GM19099 (cell line): ENCODE results near the gene BMS1.

ENCODE experiments used
- POLR2A ChIP-seq: IDR thresholded peaks from 3 replicates; pipeline ENCODE4 v1.6.1; 2011; ENCODE audit warnings: low read depth; ENCODE audit not compliant: insufficient read length; ENCODE audit errors: extremely low read depth

BMS1 gene

GRCh38 chr10:42769173-42769572 is 13.4 kb upstream of the BMS1 start:
- no peak for TF ChIP-seq POLR2A

GRCh38 chr10:42769673-42770072 is 12.9 kb upstream of the BMS1 start:
- TF ChIP-seq POLR2A, result no peak

GRCh38 chr10:42776681-42777080 is 5.9 kb upstream of the BMS1 start:
- TF ChIP-seq POLR2A, result no peak

GRCh38 chr10:42780456-42780855 is 2.1 kb upstream of the BMS1 start:
- no peak for TF ChIP-seq POLR2A

- TF ChIP-seq POLR2A, result no peak
Observed at GRCh38 chr10:42781893-42782445, 626 bp upstream of the BMS1 start.

- TF ChIP-seq POLR2A, result no peak
Observed at GRCh38 chr10:42783181-42783549, 570 bp downstream of the BMS1 start.

- no peak for TF ChIP-seq POLR2A
Observed at GRCh38 chr10:42785759-42786158, 3.2 kb downstream of the BMS1 start.

GRCh38 chr10:42790835-42791234 is 8.2 kb downstream of the BMS1 start:
- no peak for TF ChIP-seq POLR2A

GRCh38 chr10:42795701-42796100 is 13.1 kb downstream of the BMS1 start:
- TF ChIP-seq POLR2A, result no peak

GRCh38 chr10:42801135-42801534 is 18.5 kb downstream of the BMS1 start:
- no peak for TF ChIP-seq POLR2A

- no peak for TF ChIP-seq POLR2A
Observed at GRCh38 chr10:42802876-42803275, 20.3 kb downstream of the BMS1 start.

GRCh38 chr10:42809676-42810075 is 27.1 kb downstream of the BMS1 start:
- TF ChIP-seq POLR2A, result no peak

- no peak for TF ChIP-seq POLR2A
Observed at GRCh38 chr10:42812028-42812427, 29.4 kb downstream of the BMS1 start.

- no peak for TF ChIP-seq POLR2A
Observed at GRCh38 chr10:42816912-42817311, 34.3 kb downstream of the BMS1 start.

GRCh38 chr10:42827201-42827600 is 44.6 kb downstream of the BMS1 start:
- no peak for TF ChIP-seq POLR2A

GRCh38 chr10:42830237-42830636 is 47.6 kb downstream of the BMS1 start:
- no peak for TF ChIP-seq POLR2A

- TF ChIP-seq POLR2A, result no peak
Observed at GRCh38 chr10:42836096-42836495, 53.5 kb downstream of the BMS1 start.
